Stimulated activated CD8-positive, alpha-beta memory T cell treated with anti-CD3 and anti-CD28 coated beads, Interleukin-4, amount 100 ng/mL, for 48 hours (primary cell): ENCODE data around the gene MUC5AC.
"Not testable (repeated sequence)": the region's sequence is repeated elsewhere in the genome, so short reads cannot be mapped to it uniquely, and the experiment has no call there.

ENCODE experiments used
- DNase-seq: peaks from one replicate; pipeline ENCODE4 v3.0.0-alpha.2; 2020

The MUC5AC gene

DNA sequence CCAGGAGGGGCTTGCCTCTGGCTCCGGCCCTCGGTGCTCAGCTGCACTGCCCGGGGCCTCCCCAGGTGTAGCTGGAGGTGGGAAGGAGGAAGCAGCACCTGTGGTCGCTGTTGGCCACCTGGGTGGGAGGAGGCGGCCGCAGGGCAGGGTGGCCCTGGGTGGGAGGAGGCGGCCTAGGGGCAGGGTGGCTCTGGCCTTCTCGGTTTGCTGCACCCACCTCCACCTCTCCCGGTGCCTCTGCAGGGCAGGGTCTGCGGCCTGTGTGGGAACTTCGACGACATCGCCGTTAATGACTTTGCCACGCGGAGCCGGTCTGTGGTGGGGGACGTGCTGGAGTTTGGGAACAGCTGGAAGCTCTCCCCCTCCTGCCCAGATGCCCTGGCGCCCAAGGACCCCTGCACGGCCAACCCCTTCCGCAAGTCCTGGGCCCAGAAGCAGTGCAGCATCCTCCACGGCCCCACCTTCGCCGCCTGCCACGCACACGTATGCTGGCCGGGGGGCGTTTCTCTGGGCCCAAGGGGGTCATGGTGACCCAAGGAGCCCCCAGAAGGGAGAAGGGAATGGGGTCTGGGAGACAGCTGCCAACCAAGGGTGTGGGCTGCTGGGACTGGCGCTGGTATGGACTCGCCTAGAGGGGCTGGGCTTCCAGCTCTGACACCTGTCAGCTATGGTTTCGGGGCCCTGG, 20.6 kb downstream of the MUC5AC start:
- DNase-seq = no peak

GRCh38 chr11:1178906-1179305, 21.2 kb downstream of the MUC5AC start:
- no peak for DNase-seq

GRCh38 chr11:1179641-1180040, 21.9 kb downstream of the MUC5AC start:
- DNase-seq = no peak

DNA sequence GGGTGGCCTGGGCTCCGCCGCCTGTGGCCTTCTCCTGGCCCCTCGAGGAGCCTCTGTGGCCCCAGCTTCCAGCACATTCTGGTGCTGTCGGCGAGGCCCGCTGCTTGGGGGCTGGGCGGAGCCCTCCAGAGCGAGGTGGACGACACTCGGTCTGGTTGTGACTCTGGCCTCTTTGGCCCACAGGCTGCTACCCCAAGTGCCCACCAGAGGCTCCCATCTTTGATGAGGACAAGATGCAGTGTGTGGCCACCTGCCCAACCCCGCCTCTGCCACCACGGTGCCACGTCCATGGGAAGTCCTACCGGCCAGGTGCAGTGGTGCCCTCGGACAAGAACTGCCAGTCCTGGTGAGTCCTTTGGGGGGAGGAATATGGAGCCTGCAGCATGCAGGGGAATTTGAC, 22.4 kb downstream of the MUC5AC start:
- DNase-seq = no peak

DNA sequence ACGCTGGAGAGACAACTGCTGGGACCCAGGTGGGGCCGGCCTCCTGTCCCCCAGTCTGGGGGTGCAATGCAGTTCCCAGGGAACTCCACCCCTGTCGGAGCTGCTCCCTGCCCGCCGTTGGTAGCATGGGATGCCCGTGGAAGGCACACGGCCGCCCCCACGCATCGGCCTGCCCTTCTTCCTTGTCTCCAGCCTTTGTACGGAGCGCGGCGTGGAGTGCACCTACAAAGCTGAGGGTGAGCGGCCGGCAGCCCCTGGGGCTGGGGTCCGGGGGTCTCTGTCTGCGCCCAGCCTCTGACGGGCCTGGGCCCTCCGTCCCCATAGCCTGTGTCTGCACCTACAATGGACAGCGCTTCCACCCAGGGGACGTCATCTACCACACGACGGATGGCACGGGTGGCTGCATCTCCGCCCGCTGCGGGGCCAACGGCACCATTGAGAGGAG, 23.2 kb downstream of the MUC5AC start:
- DNase-seq = no peak

DNA sequence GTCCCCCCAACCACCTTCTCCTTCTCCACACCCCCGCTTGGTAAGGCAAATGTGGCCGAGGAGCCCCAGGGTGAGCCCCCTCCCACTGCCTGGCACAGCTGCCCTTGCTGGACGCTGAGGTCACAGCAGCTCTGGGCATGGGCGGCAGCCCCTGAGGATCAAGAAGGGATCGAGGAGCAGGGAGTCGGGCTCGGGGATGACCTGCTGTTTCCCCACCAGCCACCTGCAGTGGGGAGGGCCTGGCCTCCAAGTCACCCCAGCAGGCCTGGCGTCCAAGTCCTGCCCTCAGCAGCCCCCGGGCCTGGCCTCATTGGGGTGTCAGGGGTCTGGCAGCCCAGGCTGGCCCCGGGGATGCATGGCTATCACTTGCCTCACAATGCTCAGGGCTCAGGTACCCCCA, 23.7 kb downstream of the MUC5AC start:
- no peak for DNase-seq

DNA sequence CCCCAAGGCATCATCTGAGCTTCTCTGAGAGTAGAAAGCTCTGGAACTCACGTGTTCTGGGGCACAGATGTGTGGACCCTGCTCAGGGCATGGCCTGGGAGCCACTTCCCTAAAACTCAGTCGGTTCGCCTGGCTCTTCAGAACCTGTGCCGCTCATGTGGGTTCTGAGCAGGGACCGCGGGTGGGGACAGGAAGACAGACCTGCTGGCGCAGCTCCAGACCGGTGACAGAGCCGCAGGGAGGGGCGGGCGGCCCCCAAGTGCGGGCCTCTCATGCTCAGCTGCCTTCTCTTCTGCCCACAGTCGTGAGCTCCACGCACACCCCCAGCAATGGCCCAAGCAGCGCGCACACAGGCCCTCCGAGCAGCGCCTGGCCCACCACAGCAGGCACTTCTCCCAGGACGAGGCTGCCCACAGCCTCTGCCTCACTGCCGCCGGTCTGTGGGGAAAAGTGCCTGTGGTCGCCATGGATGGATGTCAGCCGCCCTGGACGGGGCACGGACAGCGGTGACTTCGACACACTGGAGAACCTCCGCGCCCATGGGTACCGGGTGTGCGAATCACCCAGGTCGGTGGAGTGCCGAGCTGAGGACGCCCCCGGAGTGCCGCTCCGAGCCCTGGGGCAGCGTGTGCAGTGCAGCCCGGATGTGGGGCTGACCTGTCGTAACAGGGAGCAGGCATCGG, 24.2 kb downstream of the MUC5AC start:
- no peak for DNase-seq

- DNase-seq = not testable (repeated sequence)
Observed at GRCh38 chr11:1184139-1184538, 26.4 kb downstream of the MUC5AC start.

DNA sequence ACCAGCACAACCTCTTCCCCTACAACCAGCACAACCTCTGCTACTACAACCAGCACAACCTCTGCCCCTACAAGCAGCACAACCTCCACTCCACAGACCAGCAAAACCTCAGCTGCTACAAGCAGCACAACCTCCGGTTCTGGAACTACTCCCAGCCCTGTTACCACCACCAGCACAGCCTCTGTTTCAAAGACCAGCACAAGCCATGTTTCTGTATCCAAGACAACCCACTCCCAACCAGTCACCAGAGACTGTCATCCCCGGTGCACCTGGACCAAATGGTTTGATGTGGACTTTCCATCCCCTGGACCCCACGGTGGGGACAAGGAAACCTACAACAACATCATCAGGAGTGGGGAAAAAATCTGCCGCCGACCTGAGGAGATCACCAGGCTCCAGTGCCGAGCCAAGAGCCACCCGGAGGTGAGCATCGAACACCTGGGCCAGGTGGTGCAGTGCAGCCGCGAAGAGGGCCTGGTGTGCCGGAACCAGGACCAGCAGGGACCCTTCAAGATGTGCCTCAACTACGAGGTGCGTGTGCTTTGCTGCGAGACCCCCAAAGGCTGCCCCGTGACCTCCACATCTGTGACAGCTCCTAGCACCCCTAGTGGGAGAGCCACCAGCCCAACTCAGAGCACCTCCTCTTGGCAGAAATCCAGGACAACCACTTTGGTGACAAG, 30.8 kb downstream of the MUC5AC start:
- DNase-seq = not testable (repeated sequence)

- DNase-seq = not testable (repeated sequence)
Observed at GRCh38 chr11:1189816-1190215, 32.1 kb downstream of the MUC5AC start.

DNA sequence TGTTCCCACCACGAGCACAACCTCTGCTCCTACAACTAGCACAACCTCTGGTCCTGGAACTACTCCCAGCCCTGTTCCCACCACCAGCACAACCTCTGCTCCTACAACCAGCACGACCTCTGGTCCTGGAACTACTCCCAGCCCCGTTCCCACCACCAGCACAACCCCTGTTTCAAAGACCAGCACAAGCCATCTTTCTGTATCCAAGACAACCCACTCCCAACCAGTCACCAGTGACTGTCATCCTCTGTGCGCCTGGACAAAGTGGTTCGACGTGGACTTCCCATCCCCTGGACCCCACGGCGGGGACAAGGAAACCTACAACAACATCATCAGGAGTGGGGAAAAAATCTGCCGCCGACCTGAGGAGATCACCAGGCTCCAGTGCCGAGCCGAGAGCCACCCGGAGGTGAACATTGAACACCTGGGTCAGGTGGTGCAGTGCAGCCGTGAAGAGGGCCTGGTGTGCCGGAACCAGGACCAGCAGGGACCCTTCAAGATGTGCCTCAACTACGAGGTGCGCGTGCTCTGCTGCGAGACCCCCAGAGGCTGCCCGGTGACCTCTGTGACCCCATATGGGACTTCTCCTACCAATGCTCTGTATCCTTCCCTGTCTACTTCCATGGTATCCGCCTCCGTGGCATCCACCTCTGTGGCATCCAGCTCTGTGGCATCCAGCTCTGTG, 34.2 kb downstream of the MUC5AC start:
- not testable (repeated sequence) for DNase-seq

- no peak for DNase-seq
Observed at GRCh38 chr11:1192741-1193325, 35.1 kb downstream of the MUC5AC start.

DNA sequence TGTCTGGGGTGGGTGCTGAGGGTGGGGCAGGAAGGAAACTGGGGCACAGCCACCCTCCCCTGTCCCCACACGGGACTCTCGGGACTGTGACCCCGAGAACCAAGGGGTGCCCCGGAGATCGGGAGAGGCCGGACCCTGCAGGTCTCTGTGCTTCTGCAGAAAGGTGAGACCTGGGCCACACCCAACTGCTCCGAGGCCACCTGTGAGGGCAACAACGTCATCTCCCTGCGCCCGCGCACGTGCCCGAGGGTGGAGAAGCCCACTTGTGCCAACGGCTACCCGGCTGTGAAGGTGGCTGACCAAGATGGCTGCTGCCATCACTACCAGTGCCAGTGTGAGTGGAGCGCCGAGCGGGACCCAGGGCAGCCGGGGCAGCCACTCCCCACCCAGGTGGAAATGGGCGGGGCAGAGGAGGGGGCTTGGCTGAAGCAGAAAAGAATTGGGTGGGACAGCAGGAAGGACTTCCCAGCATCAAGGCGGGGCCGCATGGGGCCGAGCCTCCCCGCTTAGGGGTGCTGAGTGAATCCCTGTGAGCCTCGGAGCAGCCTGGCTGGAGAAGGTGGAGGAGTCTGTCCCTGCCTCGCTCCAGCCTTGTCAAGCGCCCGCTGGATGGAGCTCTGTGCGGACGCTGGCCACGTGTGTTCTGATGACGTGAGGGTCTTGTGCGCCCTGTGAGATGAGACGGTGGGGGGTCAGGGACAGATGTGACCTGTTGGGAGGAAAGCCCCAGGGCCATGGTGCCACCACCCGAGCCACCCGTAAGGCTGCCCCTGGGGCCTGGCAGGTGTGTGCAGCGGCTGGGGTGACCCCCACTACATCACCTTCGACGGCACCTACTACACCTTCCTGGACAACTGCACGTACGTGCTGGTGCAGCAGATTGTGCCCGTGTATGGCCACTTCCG, 35.8 kb downstream of the MUC5AC start:
- DNase-seq = no peak

- no peak for DNase-seq
Observed at GRCh38 chr11:1194231-1194976, 36.7 kb downstream of the MUC5AC start.

DNA sequence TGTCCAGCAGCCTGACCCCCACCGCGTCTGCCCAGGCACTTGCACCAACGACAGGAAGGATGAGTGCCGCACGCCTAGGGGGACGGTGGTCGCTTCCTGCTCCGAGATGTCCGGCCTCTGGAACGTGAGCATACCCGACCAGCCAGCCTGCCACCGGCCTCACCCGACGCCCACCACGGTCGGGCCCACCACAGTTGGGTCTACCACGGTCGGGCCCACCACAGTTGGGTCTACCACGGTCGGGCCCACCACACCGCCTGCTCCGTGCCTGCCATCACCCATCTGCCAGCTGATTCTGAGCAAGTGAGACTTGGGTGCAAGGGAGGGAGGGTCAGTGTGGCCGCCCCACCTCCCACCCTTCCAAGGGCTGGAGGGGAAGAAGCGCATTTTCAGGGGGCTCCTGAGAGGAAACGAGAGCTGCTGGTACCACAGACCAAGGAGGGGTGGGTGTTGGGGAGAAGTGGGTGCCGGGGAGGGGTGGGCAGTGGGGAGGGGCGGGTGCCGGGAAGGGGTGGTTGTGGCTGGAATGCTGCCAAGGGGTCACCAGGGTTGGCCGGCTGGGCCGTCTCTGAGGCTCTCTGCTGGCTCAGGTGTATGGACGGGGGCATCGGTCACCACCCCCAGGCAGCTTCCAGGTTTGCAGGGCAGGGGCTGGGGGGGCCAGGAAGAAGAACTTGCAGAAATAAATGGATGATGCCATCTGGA, 37.4 kb downstream of the MUC5AC start:
- no peak for DNase-seq

GRCh38 chr11:1195682-1196515, 38.1 kb downstream of the MUC5AC start:
- no peak for DNase-seq

- no peak for DNase-seq
Observed at GRCh38 chr11:1196516-1197391, 39.0 kb downstream of the MUC5AC start.

GRCh38 chr11:1197431-1197885, 39.7 kb downstream of the MUC5AC start:
- DNase-seq = no peak
